ENCODE measurements around the gene MAP7.

DNA sequence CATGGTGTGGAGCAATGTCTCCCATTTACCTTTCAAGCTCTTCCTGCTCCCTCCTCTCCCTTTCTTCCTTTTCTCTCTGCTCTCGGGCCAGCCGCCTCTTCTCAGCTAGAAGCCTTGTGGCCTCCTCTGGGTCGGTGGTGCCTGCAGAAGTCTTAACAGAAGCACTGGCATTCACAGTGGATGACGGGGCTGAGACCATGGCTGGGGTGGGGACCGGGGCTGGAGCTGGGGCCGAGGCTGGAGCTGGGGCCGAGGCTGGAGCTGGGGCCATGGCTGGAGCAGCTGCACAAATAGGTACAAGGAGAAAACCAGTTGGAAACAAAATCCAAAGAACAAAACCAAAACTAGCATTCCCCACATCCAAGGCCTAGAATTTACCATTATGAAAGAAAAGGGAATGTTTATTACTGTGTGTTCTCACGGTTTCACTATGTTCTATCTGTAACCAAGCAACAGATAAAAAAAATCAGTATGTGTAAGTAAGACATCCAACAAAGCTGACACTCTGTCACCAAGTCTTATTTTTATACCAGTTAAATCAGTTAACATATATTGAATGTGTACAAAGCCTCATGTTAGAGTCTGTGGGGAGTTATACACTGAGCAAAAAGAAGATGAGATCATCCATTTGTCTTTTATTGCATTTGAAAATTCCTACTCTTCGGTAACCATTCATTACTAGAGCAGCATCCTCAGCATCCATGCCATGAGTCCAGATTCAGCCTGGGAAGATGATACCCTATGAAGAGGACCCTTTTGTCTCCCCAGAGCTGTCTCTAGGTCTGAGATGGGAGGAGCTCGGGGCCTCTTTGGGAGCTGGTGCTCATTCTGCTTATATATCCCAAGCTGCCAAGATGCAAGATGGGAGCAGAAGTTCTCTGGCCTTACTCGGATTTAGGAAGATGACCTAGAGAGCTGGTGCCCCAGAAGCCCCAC lies 187.5 kb downstream of the MAP7 start:
- TF ChIP-seq, protein P1, sequence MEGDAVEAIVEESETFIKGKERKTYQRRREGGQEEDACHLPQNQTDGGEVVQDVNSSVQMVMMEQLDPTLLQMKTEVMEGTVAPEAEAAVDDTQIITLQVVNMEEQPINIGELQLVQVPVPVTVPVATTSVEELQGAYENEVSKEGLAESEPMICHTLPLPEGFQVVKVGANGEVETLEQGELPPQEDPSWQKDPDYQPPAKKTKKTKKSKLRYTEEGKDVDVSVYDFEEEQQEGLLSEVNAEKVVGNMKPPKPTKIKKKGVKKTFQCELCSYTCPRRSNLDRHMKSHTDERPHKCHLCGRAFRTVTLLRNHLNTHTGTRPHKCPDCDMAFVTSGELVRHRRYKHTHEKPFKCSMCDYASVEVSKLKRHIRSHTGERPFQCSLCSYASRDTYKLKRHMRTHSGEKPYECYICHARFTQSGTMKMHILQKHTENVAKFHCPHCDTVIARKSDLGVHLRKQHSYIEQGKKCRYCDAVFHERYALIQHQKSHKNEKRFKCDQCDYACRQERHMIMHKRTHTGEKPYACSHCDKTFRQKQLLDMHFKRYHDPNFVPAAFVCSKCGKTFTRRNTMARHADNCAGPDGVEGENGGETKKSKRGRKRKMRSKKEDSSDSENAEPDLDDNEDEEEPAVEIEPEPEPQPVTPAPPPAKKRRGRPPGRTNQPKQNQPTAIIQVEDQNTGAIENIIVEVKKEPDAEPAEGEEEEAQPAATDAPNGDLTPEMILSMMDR (IDR thresholded peaks at IDR 0.05; ENCODE audit: low read depth, low read length) = no peak
- no peak for TF ChIP-seq EZH2phosphoT487 (IDR thresholded peaks at IDR 0.05; ENCODE audit: low read depth)

Measured in OCI-LY3 (cell line).